Esophagus squamous epithelium (tissue), 4 donors: Measurements from ENCODE around the gene KIAA0513.

Experiments used
- CTCF ChIP-seq, 6 experiments: fragments of 450-650 bp in 4 of 6; fragments of 200-600 bp in 2 of 6; sonication (generic) in 2 of 6; IDR thresholded peaks; one replicate each; pipeline ENCODE4 v1.5.1; 2016 to 2019; ENCODE audit warnings: antibody characterized with exemption in 6 of 6, mild to moderate bottlenecking in 4 of 6, moderate library complexity in 4 of 6
- POLR2A ChIP-seq, 4 donors: fragments of 450-650 bp; IDR thresholded peaks; one replicate each; pipeline ENCODE4 v1.6.1; 2017; ENCODE audit warnings: antibody characterized with exemption in 4 of 4, mild to moderate bottlenecking in 4 of 4, moderate library complexity in 3 of 4

- TF ChIP-seq POLR2A (IDR thresholded peaks at IDR 0.05) (no peak), CTCF (IDR thresholded peaks at IDR 0.05) (no peak)
Observed at GRCh38 chr16:85048921-85049562, 21.4 kb downstream of the KIAA0513 start.
